Epithelial cell of esophagus (primary cell): ENCODE measurements around the gene PHACTR1.

Experiments
- DNase-seq: peaks from one replicate; pipeline ENCODE4 v3.0.0; 2010; ENCODE audit warnings: low read depth
- H3K4me3 ChIP-seq: 2 replicates; pipeline ENCODE4 v1.5.1; 2011; ENCODE audit warnings: mild to moderate bottlenecking, low read length, control low read depth
- CTCF ChIP-seq: IDR thresholded peaks from 2 replicates; pipeline ENCODE4 v1.5.1; 2011; ENCODE audit warnings: low read depth, mild to moderate bottlenecking, low read length, control low read depth, inconsistent platforms; ENCODE audit not compliant: insufficient read depth; ENCODE audit errors: missing control alignments

The PHACTR1 gene

GRCh38 chr6:13228264-13229204, 512.0 kb downstream of the PHACTR1 start:
- DNase-seq, result no peak
- no peak overlapping the region for H3K4me3 ChIP-seq
- TF ChIP-seq CTCF, result no peak

- DNase-seq, result peak; percentile 29
- peak; percentile 33 for TF ChIP-seq CTCF
- no peak overlapping the region for H3K4me3 ChIP-seq
These were observed 512.9 kb downstream of the PHACTR1 start for GRCh38 chr6:13229205-13230085.

GRCh38 chr6:13233106-13233505, 516.5 kb downstream of the PHACTR1 start:
- no peak overlapping the region for H3K4me3 ChIP-seq
- DNase-seq, result no peak
- no peak for TF ChIP-seq CTCF

GRCh38 chr6:13234130-13234529, 517.6 kb downstream of the PHACTR1 start:
- peak; percentile 42 for DNase-seq
- no peak for TF ChIP-seq CTCF
- H3K4me3 ChIP-seq, result no peak overlapping the region

- no peak for DNase-seq
- no peak for TF ChIP-seq CTCF
- H3K4me3 ChIP-seq, result no peak overlapping the region
These were observed 518.8 kb downstream of the PHACTR1 start for GRCh38 chr6:13235339-13235738.

- no peak overlapping the region for H3K4me3 ChIP-seq
- no peak for TF ChIP-seq CTCF
- no peak for DNase-seq
These were observed 520.8 kb downstream of the PHACTR1 start for GRCh38 chr6:13237318-13237717.
